ENCODE measurements around the gene CENATAC. TPM values are rescaled to one million over a fixed set of nuclear protein-coding genes. Genes with fewer than 3 reads are reported as not detected.
"Not testable (repeated sequence)": the region's sequence is repeated elsewhere in the genome, so short reads cannot be mapped to it uniquely, and the experiment has no call there.

CENATAC gene
- total RNA-seq, 1 donor from 2014 or later, result 31.6 TPM

GRCh38 chr11:119014209-119014924 lies 16.4 kb downstream of the CENATAC start:
- no peak for DNase-seq (ENCODE audit: extremely low spot score, unreplicated experiment)
- no peak for TF ChIP-seq CTCF (IDR thresholded peaks at IDR 0.05)
- Mint-ChIP-seq H3K36me3 (ENCODE audit: unreplicated experiment) (peaks cover 28% of the 10 kb centered on the region), H3K4me3 (ENCODE audit: unreplicated experiment) (no peak overlapping the region), H3K27ac (ENCODE audit: unreplicated experiment) (peak overlapping the region; percentile 14), H3K27me3 (ENCODE audit: unreplicated experiment) (no peaks in the 10 kb centered on the region), H3K4me1 (ENCODE audit: unreplicated experiment) (peaks cover 17% of the 10 kb centered on the region), H3K9me3 (ENCODE audit: unreplicated experiment) (no peaks in the 10 kb centered on the region)

GRCh38 chr11:119015054-119015611 lies 17.2 kb downstream of the CENATAC start:
- Mint-ChIP-seq H3K4me1 (ENCODE audit: unreplicated experiment) (peaks cover 23% of the 10 kb centered on the region), H3K27me3 (ENCODE audit: unreplicated experiment) (no peaks in the 10 kb centered on the region), H3K4me3 (ENCODE audit: unreplicated experiment) (peak overlapping the region; percentile 27), H3K9me3 (ENCODE audit: unreplicated experiment) (no peaks in the 10 kb centered on the region), H3K36me3 (ENCODE audit: unreplicated experiment) (peaks cover 31% of the 10 kb centered on the region), H3K27ac (ENCODE audit: unreplicated experiment) (peak overlapping the region; percentile 47)
- peak; percentile 14 for TF ChIP-seq CTCF (IDR thresholded peaks at IDR 0.05)
- DNase-seq (ENCODE audit: extremely low spot score, unreplicated experiment), result no peak

- Mint-ChIP-seq H3K36me3 (ENCODE audit: unreplicated experiment) (peaks cover 31% of the 10 kb centered on the region), H3K27ac (ENCODE audit: unreplicated experiment) (no peak overlapping the region), H3K27me3 (ENCODE audit: unreplicated experiment) (no peaks in the 10 kb centered on the region), H3K4me1 (ENCODE audit: unreplicated experiment) (peaks cover 29% of the 10 kb centered on the region), H3K4me3 (ENCODE audit: unreplicated experiment) (peak overlapping the region; percentile 97), H3K9me3 (ENCODE audit: unreplicated experiment) (no peaks in the 10 kb centered on the region)
- no peak for TF ChIP-seq CTCF (IDR thresholded peaks at IDR 0.05)
- DNase-seq (ENCODE audit: extremely low spot score, unreplicated experiment), result no peak
Observed at GRCh38 chr11:119016216-119017009, 18.5 kb downstream of the CENATAC start.

GRCh38 chr11:119017377-119017776 lies 19.4 kb downstream of the CENATAC start:
- not testable (repeated sequence) for H3K9me3 Mint-ChIP-seq (ENCODE audit: unreplicated experiment); DNase-seq (ENCODE audit: extremely low spot score, unreplicated experiment); H3K27me3 Mint-ChIP-seq (ENCODE audit: unreplicated experiment)
- peaks cover 31% of the 10 kb centered on the region for H3K4me1 Mint-ChIP-seq (ENCODE audit: unreplicated experiment)
- peaks cover 35% of the 10 kb centered on the region for H3K36me3 Mint-ChIP-seq (ENCODE audit: unreplicated experiment)
- peak overlapping the region; percentile 99 for H3K27ac Mint-ChIP-seq (ENCODE audit: unreplicated experiment)
- H3K4me3 Mint-ChIP-seq (ENCODE audit: unreplicated experiment), result peak overlapping the region; percentile 97

- Mint-ChIP-seq H3K36me3 (ENCODE audit: unreplicated experiment) (peaks cover 33% of the 10 kb centered on the region), H3K27me3 (ENCODE audit: unreplicated experiment) (no peaks in the 10 kb centered on the region), H3K4me1 (ENCODE audit: unreplicated experiment) (peaks cover 31% of the 10 kb centered on the region), H3K9me3 (ENCODE audit: unreplicated experiment) (no peaks in the 10 kb centered on the region), H3K4me3 (ENCODE audit: unreplicated experiment) (peak within 1 kb of the TSS; percentile 97), H3K27ac (ENCODE audit: unreplicated experiment) (peak within 1 kb of the TSS; percentile 99)
- no peak for TF ChIP-seq CTCF (IDR thresholded peaks at IDR 0.05)
- DNase-seq (ENCODE audit: extremely low spot score, unreplicated experiment), result peak; percentile 97
Observed at GRCh38 chr11:119018074-119018938, 20.4 kb downstream of the CENATAC start, which contains the start of the genes RPS25 and TRAPPC4. TSS of gene RPS25 (minus strand) at chr11:119018343. CDS start at chr11:119018284, 59 bp downstream. TSS of gene TRAPPC4 (plus strand) at chr11:119018766. CDS start at chr11:119018796, 30 bp downstream.

Data from osteocyte (in vitro differentiated cells).